Sigmoid colon (tissue), 7 donors: ENCODE data around the gene NRXN2. TPM values are rescaled to one million over a fixed set of nuclear protein-coding genes. Genes with fewer than 3 reads are reported as not detected.
"Not testable (repeated sequence)": the region's sequence is repeated elsewhere in the genome, so short reads cannot be mapped to it uniquely, and the experiment has no call there.

Experiments used
- DNase-seq: peaks from one replicate; pipeline ENCODE4 v3.0.0-alpha.2; 2019
- H3K27ac ChIP-seq, 4 donors: fragments of 200-600 bp; sonication (generic); one replicate each; pipeline ENCODE4 v1.5.1; 2016 to 2019; ENCODE audit warnings: mild to moderate bottlenecking in 1 of 4
- H3K27me3 ChIP-seq, 3 donors: fragments of 200-600 bp; sonication (generic); one replicate each; pipeline ENCODE4 v1.5.1; 2019; ENCODE audit warnings: mild to moderate bottlenecking in 1 of 3
- H3K36me3 ChIP-seq, 4 donors: fragments of 200-600 bp; sonication (generic); one replicate each; pipeline ENCODE4 v1.5.1; 2016 to 2019
- H3K4me1 ChIP-seq, 4 donors: fragments of 200-600 bp; sonication (generic); one replicate each; pipeline ENCODE4 v1.5.1; 2017 to 2019
- H3K4me3 ChIP-seq, 4 donors: fragments of 200-600 bp; sonication (generic); one replicate each; pipeline ENCODE4 v1.5.1; 2017 to 2019; ENCODE audit warnings: mild to moderate bottlenecking in 2 of 4, moderate library complexity in 1 of 4
- H3K9me3 ChIP-seq, 4 donors: fragments of 200-600 bp in 3 of 4; sonication (generic) in 3 of 4; one replicate each; pipeline versions ENCODE4 v1.5.1 to v1.6.1; 2013 to 2019
- CTCF ChIP-seq, 4 experiments: fragments of 450-650 bp in 3 of 4; fragments of 200-600 bp in 1 of 4; IDR thresholded peaks; one replicate each; pipeline ENCODE4 v1.5.1; 2016 to 2019; ENCODE audit warnings: antibody characterized with exemption in 4 of 4, mild to moderate bottlenecking in 3 of 4, moderate library complexity in 2 of 4
- EP300 ChIP-seq, 4 donors: sonication (generic); formaldehyde crosslinking; IDR thresholded peaks; one replicate each; pipeline ENCODE4 v1.6.1; 2017; ENCODE audit warnings: antibody characterized with exemption in 4 of 4
- POLR2A ChIP-seq, 2 donors: fragments of 450-650 bp; IDR thresholded peaks; one replicate each; pipeline ENCODE4 v1.6.1; 2016; ENCODE audit warnings: antibody characterized with exemption in 2 of 2, mild to moderate bottlenecking in 2 of 2, moderate library complexity in 2 of 2
- POLR2AphosphoS5 ChIP-seq, 4 donors: sonication (generic); formaldehyde crosslinking; IDR thresholded peaks; one replicate each; pipeline ENCODE4 v1.6.1; 2017; ENCODE audit warnings: antibody characterized with exemption in 4 of 4
- WGBS, 2 donors: extraction: QIAGEN DNeasy Blood & Tissue Kit; methylation state at CpG; one replicate each; pipeline ENCODE4 v1.1.7; 2013; 5-methylcytosine and 5-hydroxymethylcytosine counted together
- intact Hi-C: fragments of 100-400 bp; cut with DNase I; formaldehyde crosslinking; loops from one replicate; pipeline ENCODE4 v1.15.1; 2023
- polyA plus RNA-seq, 3 donors: library from polyadenylated mRNA; stranded (reverse); fragments of 200-250 nt; gene quantifications; one replicate each; pipeline ENCODE4 v1.2.3, GENCODE V29; 2013
- total RNA-seq, 4 donors: library from RNA; depleted of rRNA; stranded (reverse); fragments of >200 nt; gene quantifications; one replicate each; pipeline ENCODE4 v1.1.0, GENCODE V29; 2016
- donor health status: healthy with polysubstance abuse.
- donor health status: Bipolar disorder and iron deficiency.
- donor health status: healthy.

The NRXN2 gene
- total and polyA plus RNA-seq, 7 donors, result 0.23 to 20.5 (median 6.8) TPM

GRCh38 chr11:64597671-64598101, 125.3 kb downstream of the NRXN2 start:
- 90 to 92% methylated on average over 13 of the region's 13 CpGs for WGBS, 2 donors
- Histone ChIP-seq H3K27ac (no peak overlapping the region), H3K9me3 (no peaks in the 10 kb centered on the region), H3K36me3 (no peaks in the 10 kb centered on the region), H3K4me1 (no peaks in the 10 kb centered on the region), H3K4me3 (no peak overlapping the region), H3K27me3 (no peaks in the 10 kb centered on the region)
- intact Hi-C loops, result no loop called here
- peak; percentile 41 for DNase-seq
- TF ChIP-seq CTCF (IDR thresholded peaks at IDR 0.05) (no peak), EP300 (IDR thresholded peaks at IDR 0.05) (no peak), POLR2AphosphoS5 (IDR thresholded peaks at IDR 0.05) (no peak), POLR2A (IDR thresholded peaks at IDR 0.05) (no peak)

- not testable (repeated sequence) for DNase-seq
These were observed 127.1 kb downstream of the NRXN2 start for GRCh38 chr11:64595922-64596321.

DNA sequence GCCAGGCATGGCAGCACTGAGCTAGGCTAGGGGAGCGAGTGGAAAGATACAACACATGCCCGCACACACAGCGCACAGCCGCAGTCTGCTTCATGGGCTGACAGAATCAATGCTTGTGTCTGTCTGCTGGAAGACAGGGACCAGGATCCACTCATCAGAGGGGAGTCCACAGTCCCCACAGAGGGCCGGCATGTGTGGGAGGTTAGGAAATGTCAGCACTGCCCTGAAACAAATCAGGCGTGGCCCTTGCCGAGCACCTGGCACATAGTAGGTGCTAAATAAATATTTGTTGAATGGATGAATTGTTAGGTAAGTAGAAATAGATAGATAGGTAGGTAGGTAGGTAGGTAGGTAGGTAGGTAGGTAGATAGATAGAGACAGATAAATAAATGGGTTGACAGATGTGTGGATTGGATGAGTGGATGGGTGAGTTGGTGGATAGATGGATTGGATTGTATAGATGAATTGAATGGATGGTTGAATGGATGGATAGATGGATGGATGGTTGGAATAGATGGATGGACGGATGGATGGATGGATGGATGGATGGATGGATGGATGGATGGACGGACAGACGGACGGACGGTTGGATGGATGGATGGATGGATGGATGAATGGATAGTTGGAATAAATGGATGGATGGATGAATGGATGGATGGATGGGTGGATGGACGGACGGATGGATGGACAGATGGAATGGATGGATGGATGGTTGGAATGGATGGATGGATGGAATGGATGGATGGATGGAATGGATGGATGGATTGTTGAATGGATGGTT, 128.6 kb downstream of the NRXN2 start:
- WGBS, 2 donors, result 87 to 90% methylated on average over 14 of the region's 14 CpGs
- Histone ChIP-seq H3K27ac (no peak overlapping the region), H3K36me3 (no peaks in the 10 kb centered on the region), H3K27me3 (no peaks in the 10 kb centered on the region), H3K4me3 (no peak overlapping the region), H3K4me1 (no peaks in the 10 kb centered on the region), H3K9me3 (no peaks in the 10 kb centered on the region)
- no peak for DNase-seq
- intact Hi-C loops, result no loop called here
- TF ChIP-seq CTCF (IDR thresholded peaks at IDR 0.05) (no peak), EP300 (IDR thresholded peaks at IDR 0.05) (no peak), POLR2AphosphoS5 (IDR thresholded peaks at IDR 0.05) (no peak), POLR2A (IDR thresholded peaks at IDR 0.05) (no peak)

More at GRCh38 chr11:64595922-64596321, 127.1 kb downstream of the NRXN2 start:
- intact Hi-C loops, H3K27me3 ChIP-seq, H3K4me3 ChIP-seq, H3K9me3 ChIP-seq, H3K36me3 ChIP-seq, H3K4me1 ChIP-seq, H3K27ac ChIP-seq: not testable (repeated sequence)
- 71 to 72% methylated on average over 1 of the region's 1 CpG for WGBS, 2 donors

GRCh38 chr11:64593156-64594105, 129.6 kb downstream of the NRXN2 start:
- TF ChIP-seq POLR2A (IDR thresholded peaks at IDR 0.05) (no peak), POLR2AphosphoS5 (IDR thresholded peaks at IDR 0.05) (no peak), EP300 (IDR thresholded peaks at IDR 0.05) (no peak), CTCF (IDR thresholded peaks at IDR 0.05) (no peak)
- H3K4me3 ChIP-seq, result no peak overlapping the region
- no peak for DNase-seq
- H3K27ac ChIP-seq, result no peak overlapping the region
- 89 to 91% methylated on average over 32 of the region's 32 CpGs for WGBS, 2 donors
- peaks cover 0 to 4% (median 0%) of the 10 kb centered on the region in 4 donors for H3K9me3 ChIP-seq
- intact Hi-C loops, result no loop called here
- H3K36me3 ChIP-seq, result no peaks in the 10 kb centered on the region
- no peaks in the 10 kb centered on the region for H3K27me3 ChIP-seq
- no peaks in the 10 kb centered on the region for H3K4me1 ChIP-seq

GRCh38 chr11:64592656-64593055, 130.3 kb downstream of the NRXN2 start:
- Histone ChIP-seq H3K27me3 (no peaks in the 10 kb centered on the region), H3K4me1 (no peaks in the 10 kb centered on the region), H3K9me3 (peaks cover 0 to 10% (median 0%) of the 10 kb centered on the region in 4 donors), H3K27ac (no peak overlapping the region), H3K36me3 (no peaks in the 10 kb centered on the region), H3K4me3 (no peak overlapping the region)
- 90 to 91% methylated on average over 9 of the region's 9 CpGs for WGBS, 2 donors
- DNase-seq, result no peak
- intact Hi-C loops, result no loop called here
- TF ChIP-seq POLR2AphosphoS5 (IDR thresholded peaks at IDR 0.05), result no peak
- TF ChIP-seq CTCF (IDR thresholded peaks at IDR 0.05), result no peak
- TF ChIP-seq EP300 (IDR thresholded peaks at IDR 0.05), result no peak
- no peak for TF ChIP-seq POLR2A (IDR thresholded peaks at IDR 0.05)
